Measurements from ENCODE around the gene PRRT1. TPM values are rescaled to one million over a fixed set of nuclear protein-coding genes. Genes with fewer than 3 reads are reported as not detected.

PRRT1 gene
- polyA plus RNA-seq, 2 of the 4 experiments (the other 2 are of a cell fraction), result 0.19 to 0.63 TPM

DNA sequence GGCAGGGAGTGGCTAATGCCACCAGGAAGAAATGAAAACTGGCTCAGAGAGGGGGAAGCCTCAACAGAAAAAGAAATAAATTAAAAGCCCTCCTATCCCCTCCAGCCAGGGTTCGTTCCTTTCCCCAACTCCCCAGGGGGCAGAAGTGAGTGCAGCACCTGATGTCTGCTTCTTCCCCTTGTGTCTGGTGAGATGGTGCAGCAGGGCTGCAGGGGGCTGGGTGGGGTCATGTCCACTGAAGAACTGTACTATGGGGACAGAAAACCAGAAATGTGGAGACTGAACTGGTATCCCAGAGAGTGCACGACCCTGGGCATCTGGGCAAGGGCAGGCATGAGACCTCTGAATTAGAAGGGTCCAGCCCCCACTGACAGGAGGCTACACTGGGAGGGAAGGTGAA lies 16.6 kb upstream of the PRRT1 start (continued):
- TF ChIP-seq ATOH8 (CRISPR knock-in tag; IDR thresholded peaks at IDR 0.05; ENCODE audit: low read depth) (no peak), MYC (IDR thresholded peaks at IDR 0.05; ENCODE audit: borderline replicate concordance, low read length) (no peak), TP53 (CRISPR knock-in tag; IDR thresholded peaks at IDR 0.05) (no peak), HEYL (CRISPR knock-in tag; IDR thresholded peaks at IDR 0.05) (no peak)

DNA sequence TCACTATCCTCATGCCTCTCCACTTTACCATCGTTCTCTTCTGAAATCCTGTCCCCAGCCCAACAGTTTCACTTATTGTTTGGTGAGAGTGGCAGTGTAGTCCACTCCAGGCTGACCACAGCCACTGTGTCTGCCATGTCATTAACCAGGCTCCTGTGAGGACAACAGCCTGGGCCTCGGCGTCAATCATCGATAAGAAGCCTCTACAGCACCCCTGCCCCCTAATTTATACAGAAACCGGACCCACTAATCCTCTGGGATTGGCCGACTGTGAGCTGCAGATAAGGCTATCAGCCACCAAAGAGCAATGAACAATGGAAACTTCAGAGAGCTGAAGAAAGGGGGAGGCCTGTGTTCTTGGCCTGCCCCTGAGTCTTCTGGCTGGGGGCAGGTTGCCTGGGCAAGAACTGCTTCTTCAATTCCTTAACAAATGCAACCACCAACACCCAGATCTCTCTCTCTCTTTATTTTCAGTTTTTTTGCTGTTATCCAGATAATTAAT lies 16.1 kb upstream of the PRRT1 start:
- ATAC-seq (no peak), FAIRE-seq (no peak), DNase-seq (ENCODE audit: low read depth in 1 of 2, low spot score in 1 of 2) (no peak)
- H3K4me2 ChIP-seq, result no peak overlapping the region
- no peaks in the 10 kb centered on the region for H3K4me1 ChIP-seq
- no peak overlapping the region for H3K27ac ChIP-seq
- CTCF ChIA-PET, result no interaction called here
- POLR2A ChIA-PET, result interaction anchor here (1.3 kb wide), 1 partner anchor 40 kb away, joined by 3 read pairs; the partner anchor contains the start of gene ATF6B
- WGBS (ENCODE audit: missing lambda C conversion rate), result 92% methylated on average over 4 of the region's 6 CpGs
- no peak overlapping the region for H3K4me3 ChIP-seq
- TF ChIP-seq ELK1 (IDR thresholded peaks at IDR 0.05; ENCODE audit: low read depth, low read length), result no peak
- TF ChIP-seq EHMT2 (IDR thresholded peaks at IDR 0.05; ENCODE audit: low read depth), result no peak
- TF ChIP-seq POLR2AphosphoS2 (conservative IDR thresholded peaks at IDR 0.05; ENCODE audit: low read length), result no peak
- no peak for TF ChIP-seq NFE2L2 (conservative IDR thresholded peaks at IDR 0.05; ENCODE audit: low read length)
- no peak for TF ChIP-seq REST (IDR thresholded peaks at IDR 0.05)
- TF ChIP-seq HOXB13 (CRISPR knock-in tag; IDR thresholded peaks at IDR 0.05; ENCODE audit: low read depth), result no peak
- TF ChIP-seq MAZ (IDR thresholded peaks at IDR 0.05; ENCODE audit: borderline replicate concordance, low read depth, low read length), result no peak
- no peak for TF ChIP-seq ZC3H11A (IDR thresholded peaks at IDR 0.05)
- no peak for TF ChIP-seq JUNB (IDR thresholded peaks at IDR 0.05)
- no peaks in the 10 kb centered on the region for H3K9me3 ChIP-seq

GRCh38 chr6:32167154-32167760 lies 15.5 kb upstream of the PRRT1 start:
- POLR2A ChIA-PET, result interaction anchor here (1.3 kb wide), 1 partner anchor 39 kb away, joined by 3 read pairs; the partner anchor contains the start of gene ATF6B
- no peak overlapping the region for H3K27ac ChIP-seq
- H3K4me1 ChIP-seq, result no peaks in the 10 kb centered on the region
- CTCF ChIA-PET, result no interaction called here
- H3K4me2 ChIP-seq, result no peak overlapping the region
- no peak for FAIRE-seq
- H3K4me3 ChIP-seq, result no peak overlapping the region
- no peaks in the 10 kb centered on the region for H3K9me3 ChIP-seq
- DNase-seq (ENCODE audit: low read depth in 1 of 2, low spot score in 1 of 2), result no peak
- no peak for ATAC-seq
- 87% methylated on average over 31 of the region's 32 CpGs for WGBS (ENCODE audit: missing lambda C conversion rate)
- TF ChIP-seq CHD2 (IDR thresholded peaks at IDR 0.05; ENCODE audit: low read length, partially characterized antibody) (no peak), SREBF2 (IDR thresholded peaks at IDR 0.05) (no peak), BHLHE40 (IDR thresholded peaks at IDR 0.05; ENCODE audit: low read depth, low read length) (no peak), POLR2A (IDR thresholded peaks at IDR 0.05; ENCODE audit: low read length) (no peak), HES2 (IDR thresholded peaks at IDR 0.05) (no peak), HOXB13 (CRISPR knock-in tag; IDR thresholded peaks at IDR 0.05; ENCODE audit: low read depth) (no peak), EHF (CRISPR knock-in tag; IDR thresholded peaks at IDR 0.05) (no peak), ZSCAN20 (CRISPR knock-in tag; IDR thresholded peaks at IDR 0.05) (no peak), NPAS2 (CRISPR knock-in tag; IDR thresholded peaks at IDR 0.05; ENCODE audit: borderline replicate concordance) (no peak), MAX (IDR thresholded peaks at IDR 0.05) (no peak), JUN (IDR thresholded peaks at IDR 0.05) (no peak), EP300 (IDR thresholded peaks at IDR 0.05) (no peak), ZC3H11A (IDR thresholded peaks at IDR 0.05) (no peak), ZFP36 (IDR thresholded peaks at IDR 0.05; ENCODE audit: borderline replicate concordance, partially characterized antibody) (no peak)
